CD4-positive, alpha-beta T cell treated with Interleukin-4 for 4 hours (primary cell): ENCODE data around the gene NEK1.

ENCODE experiments used
- DNase-seq: peaks from one replicate; pipeline ENCODE4 v3.0.0-alpha.2; 2020

The NEK1 gene

GRCh38 chr4:169348541-169348940, 263.8 kb downstream of the NEK1 start:
- no peak for DNase-seq

- no peak for DNase-seq
These were observed 265.5 kb downstream of the NEK1 start for GRCh38 chr4:169346840-169347239.

GRCh38 chr4:169345316-169345721, 267.1 kb downstream of the NEK1 start:
- no peak for DNase-seq
